Vagina (tissue), 2 donors: ENCODE results near the gene ANKRD35. TPM values are rescaled to one million over a fixed set of nuclear protein-coding genes. Genes with fewer than 3 reads are reported as not detected.

Experiments
- DNase-seq, 2 donors: peaks; one replicate each; pipeline ENCODE4 v3.0.0-alpha.2; 2017; ENCODE audit errors: extremely low spot score in 2 of 2
- H3K27ac ChIP-seq: fragments of 200-600 bp; sonication (generic); one replicate; pipeline ENCODE4 v1.5.1; 2019
- H3K27me3 ChIP-seq: fragments of 200-600 bp; sonication (generic); one replicate; pipeline ENCODE4 v1.5.1; 2019
- H3K36me3 ChIP-seq, 2 donors: fragments of 200-600 bp; sonication (generic); one replicate each; pipeline ENCODE4 v1.5.1; 2017 to 2019
- H3K4me1 ChIP-seq: fragments of 200-600 bp; sonication (generic); one replicate; pipeline ENCODE4 v1.5.1; 2019
- H3K4me3 ChIP-seq, 2 donors: fragments of 200-600 bp; sonication (generic); 1 replicate in 1 of 2; 2 replicates in 1 of 2; pipeline ENCODE4 v1.5.1; 2016 to 2019
- H3K9me3 ChIP-seq: fragments of 200-600 bp; sonication (generic); one replicate; pipeline ENCODE4 v1.5.1; 2019
- CTCF ChIP-seq, 3 experiments: fragments of 450-650 bp in 2 of 3; fragments of 200-600 bp in 1 of 3; sonication (generic) in 1 of 3; IDR thresholded peaks; one replicate each; pipeline ENCODE4 v1.5.1; 2017 to 2019; ENCODE audit warnings: antibody characterized with exemption in 3 of 3, mild to moderate bottlenecking in 2 of 3, moderate library complexity in 2 of 3
- POLR2A ChIP-seq, 2 donors: fragments of 450-650 bp; IDR thresholded peaks; one replicate each; pipeline ENCODE4 v1.6.1; 2017; ENCODE audit warnings: antibody characterized with exemption in 2 of 2, mild to moderate bottlenecking in 2 of 2, moderate library complexity in 2 of 2
- POLR2AphosphoS5 ChIP-seq, 2 donors: sonication (generic); formaldehyde crosslinking; IDR thresholded peaks; one replicate each; pipeline ENCODE4 v1.9.0; 2017; ENCODE audit warnings: antibody characterized with exemption in 2 of 2, mild to moderate bottlenecking in 2 of 2, low read depth in 1 of 2; ENCODE audit not compliant: insufficient read depth in 1 of 2
- intact Hi-C: fragments of 100-400 bp; cut with DNase I; formaldehyde crosslinking; loops from one replicate; pipeline ENCODE4 v1.15.1; 2023
- total RNA-seq: library from RNA; depleted of rRNA; stranded (reverse); fragments of >200 nt; gene quantifications from one replicate; pipeline ENCODE4 v1.2.3, GENCODE V29; 2016

The ANKRD35 gene
- total RNA-seq, 1 donor from 2014 or later: 17.9 TPM

- Histone ChIP-seq H3K4me1 (no peaks in the 10 kb centered on the region), H3K27ac (peak overlapping the region; percentile 57), H3K27me3 (no peaks in the 10 kb centered on the region), H3K9me3 (no peaks in the 10 kb centered on the region), H3K36me3 (no peaks in the 10 kb centered on the region), H3K4me3 (no peak overlapping the region)
- intact Hi-C loops: no loop called here
- TF ChIP-seq CTCF (IDR thresholded peaks at IDR 0.05) (no peak), POLR2AphosphoS5 (IDR thresholded peaks at IDR 0.05; ENCODE audit: insufficient read depth in 1 of 2, low read depth in 1 of 2) (peak in 1 of 2 donors; percentile 65), POLR2A (IDR thresholded peaks at IDR 0.05) (no peak)
- no peak for DNase-seq
These were observed 6.9 kb downstream of the ANKRD35 start for GRCh38 chr1:145878724-145879123.

GRCh38 chr1:145877923-145878486 lies 7.7 kb downstream of the ANKRD35 start:
- Histone ChIP-seq H3K27ac (peak overlapping the region; percentile 57), H3K4me3 (no peak overlapping the region), H3K36me3 (no peaks in the 10 kb centered on the region), H3K9me3 (no peaks in the 10 kb centered on the region), H3K27me3 (no peaks in the 10 kb centered on the region), H3K4me1 (peaks cover 5% of the 10 kb centered on the region)
- TF ChIP-seq POLR2AphosphoS5 (IDR thresholded peaks at IDR 0.05; ENCODE audit: insufficient read depth in 1 of 2, low read depth in 1 of 2) (no peak), CTCF (IDR thresholded peaks at IDR 0.05) (no peak), POLR2A (IDR thresholded peaks at IDR 0.05) (no peak)
- DNase-seq: no peak
- intact Hi-C loops: no loop called here

- H3K27me3 ChIP-seq: no peaks in the 10 kb centered on the region
- no peaks in the 10 kb centered on the region for H3K36me3 ChIP-seq
- TF ChIP-seq POLR2A (IDR thresholded peaks at IDR 0.05) (no peak), CTCF (IDR thresholded peaks at IDR 0.05) (no peak), POLR2AphosphoS5 (IDR thresholded peaks at IDR 0.05; ENCODE audit: insufficient read depth in 1 of 2, low read depth in 1 of 2) (no peak)
- no peaks in the 10 kb centered on the region for H3K9me3 ChIP-seq
- H3K4me3 ChIP-seq: no peak overlapping the region
- DNase-seq: no peak
- intact Hi-C loops: no loop called here
- H3K27ac ChIP-seq: no peak overlapping the region
- peaks cover 17% of the 10 kb centered on the region for H3K4me1 ChIP-seq
These were observed 11.0 kb downstream of the ANKRD35 start for GRCh38 chr1:145874646-145875045.

- DNase-seq: peak in 1 of 2 donors; percentile 91
- TF ChIP-seq CTCF (IDR thresholded peaks at IDR 0.05): no peak
- peak in 1 of 2 donors; percentile 84 for TF ChIP-seq POLR2AphosphoS5 (IDR thresholded peaks at IDR 0.05; ENCODE audit: insufficient read depth in 1 of 2, low read depth in 1 of 2)
- peak in 1 of 2 donors; percentile 47 for TF ChIP-seq POLR2A (IDR thresholded peaks at IDR 0.05)
- H3K4me3 ChIP-seq: peak overlapping the region; percentile 50 to 61
- intact Hi-C loops: no loop called here
- peak overlapping the region; percentile 84 for H3K27ac ChIP-seq
- H3K4me1 ChIP-seq: peaks cover 17% of the 10 kb centered on the region
- no peaks in the 10 kb centered on the region for H3K9me3 ChIP-seq
- H3K27me3 ChIP-seq: no peaks in the 10 kb centered on the region
- H3K36me3 ChIP-seq: no peaks in the 10 kb centered on the region
These were observed 13.4 kb downstream of the ANKRD35 start for GRCh38 chr1:145871994-145872924.
